ENCODE data around the gene GALK1. TPM values are rescaled to one million over a fixed set of nuclear protein-coding genes. Genes with fewer than 3 reads are reported as not detected.

The GALK1 gene
- total RNA-seq, 1 experiment from 2014 or later, result 36.7 TPM

DNA sequence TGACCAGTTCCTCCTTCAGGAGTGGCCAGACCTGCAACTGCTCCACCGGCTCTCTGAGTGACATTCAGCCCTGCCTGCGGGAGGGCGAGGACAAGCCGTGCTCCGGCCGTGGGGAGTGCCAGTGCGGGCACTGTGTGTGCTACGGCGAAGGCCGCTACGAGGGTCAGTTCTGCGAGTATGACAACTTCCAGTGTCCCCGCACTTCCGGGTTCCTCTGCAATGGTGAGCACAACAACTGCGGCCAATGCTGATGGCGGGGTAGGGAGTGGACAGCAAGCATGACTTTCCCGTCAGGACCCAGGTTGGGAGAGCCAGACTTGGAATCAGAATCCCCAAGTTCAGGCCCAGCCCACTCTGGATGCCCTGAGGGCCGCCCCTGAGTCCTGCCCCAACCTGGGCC lies 31.5 kb downstream of the GALK1 start:
- peak; percentile 30 for DNase-seq
- no peaks in the 10 kb centered on the region for H3K27me3 Mint-ChIP-seq (ENCODE audit: low read depth)
- H3K79me2 ChIP-seq (ENCODE audit: insufficient read depth, low read length), result no peaks in the 10 kb centered on the region
- H3K4me1 Mint-ChIP-seq, result peaks cover 6 to 7% of the 10 kb centered on the region in 2 experiments
- H3T11ph ChIP-seq (ENCODE audit: low read length), result no peak overlapping the region
- no peak overlapping the region; the same call in 1 of the 2 replicates for H3K14ac ChIP-seq (ENCODE audit: insufficient read depth, low read length)
- no peaks in the 10 kb centered on the region for H3K23me2 ChIP-seq (ENCODE audit: insufficient read length, low read depth, low read length, poor library complexity, severe bottlenecking)
- H3K4me1 ChIP-seq (ENCODE audit: insufficient read depth, low read length), result no peaks in the 10 kb centered on the region
- no peak overlapping the region for H3K4me2 ChIP-seq (ENCODE audit: insufficient read depth, insufficient read length, low read length)
- TF ChIP-seq, protein P1, sequence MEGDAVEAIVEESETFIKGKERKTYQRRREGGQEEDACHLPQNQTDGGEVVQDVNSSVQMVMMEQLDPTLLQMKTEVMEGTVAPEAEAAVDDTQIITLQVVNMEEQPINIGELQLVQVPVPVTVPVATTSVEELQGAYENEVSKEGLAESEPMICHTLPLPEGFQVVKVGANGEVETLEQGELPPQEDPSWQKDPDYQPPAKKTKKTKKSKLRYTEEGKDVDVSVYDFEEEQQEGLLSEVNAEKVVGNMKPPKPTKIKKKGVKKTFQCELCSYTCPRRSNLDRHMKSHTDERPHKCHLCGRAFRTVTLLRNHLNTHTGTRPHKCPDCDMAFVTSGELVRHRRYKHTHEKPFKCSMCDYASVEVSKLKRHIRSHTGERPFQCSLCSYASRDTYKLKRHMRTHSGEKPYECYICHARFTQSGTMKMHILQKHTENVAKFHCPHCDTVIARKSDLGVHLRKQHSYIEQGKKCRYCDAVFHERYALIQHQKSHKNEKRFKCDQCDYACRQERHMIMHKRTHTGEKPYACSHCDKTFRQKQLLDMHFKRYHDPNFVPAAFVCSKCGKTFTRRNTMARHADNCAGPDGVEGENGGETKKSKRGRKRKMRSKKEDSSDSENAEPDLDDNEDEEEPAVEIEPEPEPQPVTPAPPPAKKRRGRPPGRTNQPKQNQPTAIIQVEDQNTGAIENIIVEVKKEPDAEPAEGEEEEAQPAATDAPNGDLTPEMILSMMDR (conservative IDR thresholded peaks at IDR 0.05), result no peak
- H2BK12ac ChIP-seq (ENCODE audit: insufficient read length, low read depth, low read length), result no peak overlapping the region
- no peak overlapping the region for H3K23ac ChIP-seq (ENCODE audit: insufficient read length, low read depth, low read length)
- H2BK20ac ChIP-seq (ENCODE audit: low read depth, low read length, poor library complexity, severe bottlenecking), result no peak overlapping the region
- H2AK5ac ChIP-seq (ENCODE audit: insufficient read length, low read length), result no peak overlapping the region
- no peaks in the 10 kb centered on the region for H3K9me3 ChIP-seq (ENCODE audit: control insufficient read depth, low read depth, low read length)
- no peak overlapping the region for H4K5ac ChIP-seq (ENCODE audit: insufficient read length, low read depth, low read length)
- no peak overlapping the region for H2BK5ac ChIP-seq (ENCODE audit: insufficient read length, low read length)
- no peaks in the 10 kb centered on the region for H3K9me3 Mint-ChIP-seq
- H3K27ac Mint-ChIP-seq, result no peak overlapping the region
- no CpG with 5 or more reads among the region's 18 CpGs for WGBS (ENCODE audit: extremely low coverage, insufficient read length, low lambda C conversion rate)
- no peaks in the 10 kb centered on the region for H3K36me3 Mint-ChIP-seq (ENCODE audit: insufficient read depth in 1 of 3, low read depth in 3 of 3)
- no peak overlapping the region for H3K18ac ChIP-seq (ENCODE audit: insufficient read length, low read depth, low read length)
- H3K4me3 Mint-ChIP-seq, result no peak overlapping the region
- H3K27ac ChIP-seq (ENCODE audit: insufficient read length, low read depth, low read length), result no peak overlapping the region
- H3K4ac ChIP-seq (ENCODE audit: low read depth, low read length), result no peak overlapping the region
- no peak overlapping the region for H2BK120ac ChIP-seq (ENCODE audit: low read depth, low read length, poor library complexity, severe bottlenecking)
- no peak overlapping the region for H3K56ac ChIP-seq (ENCODE audit: insufficient read length, low read depth, low read length)
- no peak overlapping the region for H2AFZ ChIP-seq (ENCODE audit: low read length)
- no peaks in the 10 kb centered on the region for H4K20me1 ChIP-seq (ENCODE audit: control insufficient read depth, insufficient read depth, insufficient read length)
- no peak overlapping the region for H4K91ac ChIP-seq (ENCODE audit: insufficient read length, low read depth, low read length)
- no peaks in the 10 kb centered on the region for H3K79me1 ChIP-seq (ENCODE audit: insufficient read depth, low read depth, low read length, poor library complexity, severe bottlenecking)
- H4K8ac ChIP-seq (replicated peaks; ENCODE audit: insufficient read length, low read depth, low read length), result no peak overlapping the region
- H3K9ac ChIP-seq (ENCODE audit: extremely low read depth, insufficient read length, low read length), result no peak overlapping the region
- no peaks in the 10 kb centered on the region for H3K27me3 ChIP-seq (ENCODE audit: insufficient read depth, low read length)
- no peak overlapping the region for H2BK15ac ChIP-seq (ENCODE audit: low read depth, low read length)
